ENCODE measurements around the gene NFASC.

The NFASC gene

DNA sequence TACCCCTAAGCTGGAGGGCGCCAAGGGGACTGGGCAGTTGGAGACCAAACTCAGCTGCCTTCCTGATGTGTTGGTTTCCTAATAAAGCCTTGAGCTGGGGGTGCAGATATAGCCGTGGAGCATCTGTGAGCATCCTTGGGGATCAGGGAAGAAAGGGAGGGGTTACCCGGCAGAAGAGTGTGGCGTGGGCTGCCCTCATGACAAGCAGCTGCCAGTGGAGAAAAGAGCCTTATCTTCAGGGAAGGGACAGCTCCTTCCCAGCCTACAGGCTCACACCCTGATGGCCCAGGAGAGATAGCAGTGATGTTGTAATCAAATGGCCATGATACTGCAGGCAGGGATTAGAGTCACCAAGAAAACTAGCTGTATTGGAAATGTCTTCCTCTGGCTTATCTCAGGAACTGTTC lies 10.8 kb upstream of the NFASC start:
- H3K4me3 ChIP-seq (ENCODE audit: low read depth, low read length), result no peak overlapping the region
- in situ Hi-C loops (cut with HindIII; ENCODE audit: low pct_ligation_motif_present, low sequenced_read_pairs), result no loop called here
- H3K27ac ChIP-seq, result no peak overlapping the region
- no peaks in the 10 kb centered on the region for H3K36me3 ChIP-seq (replicated peaks)
- TF ChIP-seq, protein P1, sequence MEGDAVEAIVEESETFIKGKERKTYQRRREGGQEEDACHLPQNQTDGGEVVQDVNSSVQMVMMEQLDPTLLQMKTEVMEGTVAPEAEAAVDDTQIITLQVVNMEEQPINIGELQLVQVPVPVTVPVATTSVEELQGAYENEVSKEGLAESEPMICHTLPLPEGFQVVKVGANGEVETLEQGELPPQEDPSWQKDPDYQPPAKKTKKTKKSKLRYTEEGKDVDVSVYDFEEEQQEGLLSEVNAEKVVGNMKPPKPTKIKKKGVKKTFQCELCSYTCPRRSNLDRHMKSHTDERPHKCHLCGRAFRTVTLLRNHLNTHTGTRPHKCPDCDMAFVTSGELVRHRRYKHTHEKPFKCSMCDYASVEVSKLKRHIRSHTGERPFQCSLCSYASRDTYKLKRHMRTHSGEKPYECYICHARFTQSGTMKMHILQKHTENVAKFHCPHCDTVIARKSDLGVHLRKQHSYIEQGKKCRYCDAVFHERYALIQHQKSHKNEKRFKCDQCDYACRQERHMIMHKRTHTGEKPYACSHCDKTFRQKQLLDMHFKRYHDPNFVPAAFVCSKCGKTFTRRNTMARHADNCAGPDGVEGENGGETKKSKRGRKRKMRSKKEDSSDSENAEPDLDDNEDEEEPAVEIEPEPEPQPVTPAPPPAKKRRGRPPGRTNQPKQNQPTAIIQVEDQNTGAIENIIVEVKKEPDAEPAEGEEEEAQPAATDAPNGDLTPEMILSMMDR (IDR thresholded peaks at IDR 0.05; ENCODE audit: low read depth, low read length, missing control alignments), result no peak
- no peak for DNase-seq
- H3K27me3 ChIP-seq (replicated peaks), result peaks cover 2% of the 10 kb centered on the region

DNA sequence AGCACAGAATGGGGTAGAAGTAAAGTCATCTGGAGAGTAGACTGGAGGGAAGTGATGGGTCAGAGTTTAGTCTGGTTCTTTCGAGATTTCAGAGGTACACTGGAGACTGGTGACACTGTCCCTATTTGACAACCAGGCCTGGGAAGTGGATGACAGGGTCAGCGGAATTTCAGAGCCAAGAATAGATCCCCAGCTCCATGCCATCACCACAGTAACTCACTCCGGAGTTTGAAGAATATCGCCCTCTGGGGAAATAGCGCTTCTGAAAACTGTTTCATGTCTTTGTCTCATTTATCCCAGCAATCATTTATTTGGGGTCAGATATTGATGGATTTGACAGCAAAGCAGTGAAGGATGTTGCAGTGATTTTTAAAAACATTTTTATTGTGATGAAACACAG lies 7.6 kb upstream of the NFASC start:
- Histone ChIP-seq H3K27me3 (replicated peaks) (peaks cover 2% of the 10 kb centered on the region), H3K36me3 (replicated peaks) (no peaks in the 10 kb centered on the region), H3K27ac (no peak overlapping the region), H3K4me3 (ENCODE audit: low read depth, low read length) (no peak overlapping the region)
- TF ChIP-seq, protein P1 (IDR thresholded peaks at IDR 0.05; ENCODE audit: low read depth, low read length, missing control alignments), result no peak
- in situ Hi-C loops (cut with HindIII; ENCODE audit: low pct_ligation_motif_present, low sequenced_read_pairs), result no loop called here
- no peak for DNase-seq

DNA sequence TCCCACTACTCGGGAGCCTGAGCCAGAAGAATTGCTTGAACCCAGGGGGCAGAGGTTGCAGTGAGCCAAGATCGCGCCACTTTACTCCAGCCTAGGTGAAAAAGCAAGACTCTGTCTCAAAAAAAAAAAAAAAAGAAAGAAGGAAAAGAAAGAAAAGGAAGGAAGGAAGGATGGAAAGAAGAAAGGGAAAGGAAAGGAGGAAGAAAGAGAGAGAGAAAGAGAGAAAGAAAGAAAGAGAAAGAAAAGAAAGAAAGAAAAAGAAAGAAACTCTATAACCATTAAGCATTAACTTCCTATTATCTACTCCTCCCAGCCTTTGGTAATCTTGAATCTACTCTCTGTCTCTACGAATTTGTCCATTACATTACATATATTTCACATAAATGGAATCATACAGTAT lies 6.9 kb upstream of the NFASC start:
- peaks cover 2% of the 10 kb centered on the region for H3K27me3 ChIP-seq (replicated peaks)
- TF ChIP-seq, protein P1 (IDR thresholded peaks at IDR 0.05; ENCODE audit: low read depth, low read length, missing control alignments), result no peak
- DNase-seq, result no peak
- H3K27ac ChIP-seq, result no peak overlapping the region
- no peaks in the 10 kb centered on the region for H3K36me3 ChIP-seq (replicated peaks)
- in situ Hi-C loops (cut with HindIII; ENCODE audit: low pct_ligation_motif_present, low sequenced_read_pairs), result no loop called here
- no peak overlapping the region for H3K4me3 ChIP-seq (ENCODE audit: low read depth, low read length)

DNA sequence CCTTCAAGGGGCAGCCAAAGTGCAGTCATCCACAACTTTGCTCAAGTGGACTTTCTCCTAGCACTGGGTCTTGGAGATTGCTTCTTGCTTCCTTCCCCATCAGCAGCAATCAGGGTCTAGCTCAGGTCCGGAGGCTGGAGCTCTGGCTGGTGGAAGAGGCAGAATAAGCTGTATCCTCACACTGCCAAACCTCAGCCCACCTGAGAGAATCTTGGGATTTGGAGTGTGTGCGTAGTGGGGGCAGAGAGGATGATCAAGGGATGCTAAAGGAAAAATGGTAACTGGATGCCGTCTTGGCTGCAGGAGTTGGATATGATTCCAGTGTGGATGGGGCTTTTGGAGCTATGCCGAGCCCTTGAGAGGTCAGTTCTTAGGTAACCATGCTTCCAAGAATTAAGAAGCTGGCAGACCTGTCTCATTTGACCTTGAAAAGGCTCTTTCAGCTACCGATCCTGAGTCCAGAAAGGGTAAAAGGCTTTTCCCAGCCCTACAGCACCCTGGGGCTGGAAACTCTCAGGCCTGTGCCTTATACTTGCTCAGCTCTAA lies 4.5 kb upstream of the NFASC start:
- in situ Hi-C loops (cut with HindIII; ENCODE audit: low pct_ligation_motif_present, low sequenced_read_pairs), result no loop called here
- H3K4me3 ChIP-seq (ENCODE audit: low read depth, low read length), result no peak overlapping the region
- no peak overlapping the region for H3K27ac ChIP-seq
- TF ChIP-seq, protein P1 (IDR thresholded peaks at IDR 0.05; ENCODE audit: low read depth, low read length, missing control alignments), result no peak
- peaks cover 2% of the 10 kb centered on the region for H3K27me3 ChIP-seq (replicated peaks)
- H3K36me3 ChIP-seq (replicated peaks), result no peaks in the 10 kb centered on the region
- no peak for DNase-seq

DNA sequence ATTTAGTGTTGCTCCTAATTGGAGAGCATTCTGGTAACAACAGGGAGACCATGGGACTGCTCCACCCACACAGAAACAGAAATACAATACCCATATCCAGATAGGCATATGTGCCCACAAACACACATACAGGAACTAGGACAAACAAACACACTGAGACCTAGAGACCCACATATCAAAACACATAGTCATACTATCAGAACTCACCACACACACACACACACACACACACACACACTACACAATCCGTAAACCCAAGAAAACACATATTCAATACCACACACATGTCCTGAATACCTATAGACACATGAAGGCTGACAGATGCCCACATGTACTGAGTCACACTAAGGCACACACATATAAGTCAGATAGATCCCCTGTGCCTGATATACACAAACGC lies 3.5 kb upstream of the NFASC start:
- H3K36me3 ChIP-seq (replicated peaks), result no peaks in the 10 kb centered on the region
- H3K27me3 ChIP-seq (replicated peaks), result peaks cover 2% of the 10 kb centered on the region
- TF ChIP-seq, protein P1 (IDR thresholded peaks at IDR 0.05; ENCODE audit: low read depth, low read length, missing control alignments), result no peak
- no peak overlapping the region for H3K4me3 ChIP-seq (ENCODE audit: low read depth, low read length)
- no peak overlapping the region for H3K27ac ChIP-seq
- DNase-seq, result no peak
- in situ Hi-C loops (cut with HindIII; ENCODE audit: low pct_ligation_motif_present, low sequenced_read_pairs), result no loop called here

- Histone ChIP-seq H3K27me3 (replicated peaks) (peaks cover 2% of the 10 kb centered on the region), H3K27ac (no peak overlapping the region), H3K36me3 (replicated peaks) (no peaks in the 10 kb centered on the region), H3K4me3 (ENCODE audit: low read depth, low read length) (no peak overlapping the region)
- no peak for DNase-seq
- TF ChIP-seq, protein P1 (IDR thresholded peaks at IDR 0.05; ENCODE audit: low read depth, low read length, missing control alignments), result no peak
- in situ Hi-C loops (cut with HindIII; ENCODE audit: low pct_ligation_motif_present, low sequenced_read_pairs), result no loop called here
Observed at GRCh38 chr1:204867666-204868339, 2.9 kb upstream of the NFASC start.

All from brain microvascular endothelial cell (primary cell).